CD4-positive, CD25-positive, alpha-beta regulatory T cell (primary cell): ENCODE measurements around the gene SCN3B. TPM values are rescaled to one million over a fixed set of nuclear protein-coding genes. Genes with fewer than 3 reads are reported as not detected.
A peak's percentile ranks its signal among the peaks of the same experiment; 100 is the strongest.

Experiments used
- ATAC-seq, 2 donors: fragments of 150-1000 bp; cut with Tn5 transposase; one replicate each; pipeline ENCODE4 v1.10.0; 2021; ENCODE audit warnings: low read depth in 2 of 2, moderate number of reproducible peaks in 2 of 2, moderate library complexity in 1 of 2
- DNase-seq, 3 donors: peaks; one replicate each; pipeline versions ENCODE4 v3.0.0 to v3.0.0-alpha.2; 2012 to 2022; ENCODE audit warnings: mixed read lengths in 1 of 3
- H3K27ac ChIP-seq: one replicate; pipeline ENCODE4 v1.7.0; 2013; ENCODE audit warnings: mild to moderate bottlenecking, low read length; ENCODE audit not compliant: insufficient read depth, poor library complexity, severe bottlenecking
- H3K27me3 ChIP-seq: one replicate; pipeline ENCODE4 v1.7.0; 2013; ENCODE audit warnings: low read length; ENCODE audit not compliant: control insufficient read depth, insufficient read depth
- H3K36me3 ChIP-seq: one replicate; pipeline ENCODE4 v1.7.0; 2013; ENCODE audit warnings: mild to moderate bottlenecking, low read length, moderate library complexity; ENCODE audit not compliant: control insufficient read depth, insufficient read depth
- H3K4me1 ChIP-seq: 2 replicates; pipeline ENCODE4 v1.7.0; 2013; ENCODE audit warnings: mild to moderate bottlenecking, low read length; ENCODE audit not compliant: insufficient read depth, control insufficient read depth, poor library complexity, severe bottlenecking
- H3K4me3 ChIP-seq: one replicate; pipeline ENCODE4 v1.7.0; 2013; ENCODE audit warnings: low read depth, mild to moderate bottlenecking, low read length, moderate library complexity
- H3K9me3 ChIP-seq, 2 experiments: 1 replicate in 1 of 2; 2 replicates in 1 of 2; pipeline ENCODE4 v1.7.0; 2013; ENCODE audit warnings: low read length in 2 of 2, mild to moderate bottlenecking in 1 of 2, moderate library complexity in 1 of 2; ENCODE audit not compliant: control insufficient read depth in 2 of 2
- H3K27ac Mint-ChIP-seq, 3 donors: one replicate each; pipeline ENCODE4 v1.8.0; 2020 to 2022; ENCODE audit warnings: mild to moderate bottlenecking in 3 of 3, mixed read lengths in 3 of 3, moderate library complexity in 2 of 3
- H3K27me3 Mint-ChIP-seq: one replicate; pipeline ENCODE4 v1.8.0; 2022; ENCODE audit warnings: mild to moderate bottlenecking, mixed read lengths
- H3K36me3 Mint-ChIP-seq: one replicate; pipeline ENCODE4 v1.8.0; 2020; ENCODE audit warnings: mixed read lengths
- H3K4me1 Mint-ChIP-seq, 4 donors: one replicate each; pipeline ENCODE4 v1.8.0; 2020 to 2022; ENCODE audit warnings: mixed read lengths in 4 of 4, mild to moderate bottlenecking in 1 of 4
- H3K4me3 Mint-ChIP-seq, 4 donors: one replicate each; pipeline ENCODE4 v1.8.0; 2020 to 2022; ENCODE audit warnings: mild to moderate bottlenecking in 4 of 4, mixed read lengths in 4 of 4, moderate library complexity in 3 of 4
- H3K9me3 Mint-ChIP-seq, 7 donors: one replicate each; pipeline ENCODE4 v1.8.0; 2020 to 2022; ENCODE audit warnings: mixed read lengths in 7 of 7, mild to moderate bottlenecking in 3 of 7, moderate library complexity in 2 of 7
- polyA plus RNA-seq, 4 donors: library from polyadenylated mRNA; unstranded; fragments of 300-500 nt; fragmentation: Illumina TruSeq; gene quantifications; one replicate each; pipeline ENCODE4 v1.2.3, GENCODE V29; 2021
- total RNA-seq: library from RNA; stranded (reverse); gene quantifications from one replicate; pipeline ENCODE4 v1.2.3, GENCODE V29; 2022

The SCN3B gene, protein sequence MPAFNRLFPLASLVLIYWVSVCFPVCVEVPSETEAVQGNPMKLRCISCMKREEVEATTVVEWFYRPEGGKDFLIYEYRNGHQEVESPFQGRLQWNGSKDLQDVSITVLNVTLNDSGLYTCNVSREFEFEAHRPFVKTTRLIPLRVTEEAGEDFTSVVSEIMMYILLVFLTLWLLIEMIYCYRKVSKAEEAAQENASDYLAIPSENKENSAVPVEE
- not detected for total RNA-seq
- polyA plus RNA-seq: under 1 TPM in 1 of 4 donors, not detected in 3; 0.05 TPM

DNA sequence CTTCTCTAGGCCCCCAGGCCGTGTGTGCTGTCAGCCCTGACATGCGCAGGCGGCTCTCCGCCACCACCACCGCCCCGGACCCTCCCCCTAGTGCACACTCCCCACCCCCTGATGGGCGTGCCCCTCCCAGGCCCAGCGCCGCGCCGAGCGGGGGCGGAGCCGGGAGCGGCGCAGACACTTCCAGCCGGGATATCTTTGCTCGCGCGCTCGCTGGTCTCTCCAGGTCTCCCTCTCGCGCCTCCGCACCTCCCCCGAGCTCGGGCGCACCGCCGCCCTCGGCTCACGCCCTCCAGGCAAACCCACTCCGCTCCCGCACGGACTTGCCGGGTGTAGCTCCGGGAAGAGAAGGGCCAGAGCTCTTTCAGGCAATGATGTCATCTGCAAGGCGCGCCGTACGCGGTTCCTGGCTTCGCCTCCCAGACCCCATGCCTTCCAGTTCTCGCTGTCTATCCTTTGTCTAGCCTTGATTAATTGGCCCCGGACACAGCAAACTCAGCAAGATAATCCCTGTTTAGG, at the start of gene SCN3B:
TSS of gene SCN3B (minus strand) at position 59 of the 516 bp plus-strand sequence. CDS start 823 bp downstream, outside the sequence.
- DNase-seq (peak in 1 of 3 donors; percentile 10), ATAC-seq (no peak)
- Mint-ChIP-seq H3K27me3 (peaks cover 71% of the 10 kb centered on the region), H3K36me3 (peaks cover 6% of the 10 kb centered on the region), H3K4me1 (peaks cover 10 to 27% (median 13%) of the 10 kb centered on the region in 4 donors), H3K4me3 (peak within 1 kb of the TSS; percentile 32 to 83 (median 72)), H3K9me3 (peaks cover 3 to 16% (median 9%) of the 10 kb centered on the region in 7 donors), H3K27ac (no peak within 1 kb of the TSS)
- H3K36me3 ChIP-seq: no peaks in the 10 kb centered on the region
- H3K27ac ChIP-seq: no peak within 1 kb of the TSS
- H3K4me3 ChIP-seq: no peak within 1 kb of the TSS
- no peaks in the 10 kb centered on the region for H3K9me3 ChIP-seq
- peaks cover 14% of the 10 kb centered on the region for H3K4me1 ChIP-seq
- H3K27me3 ChIP-seq: peaks cover 20% of the 10 kb centered on the region

GRCh38 chr11:123702696-123703095, 48.3 kb upstream of the SCN3B start:
- Histone ChIP-seq H3K9me3 (no peaks in the 10 kb centered on the region), H3K36me3 (no peaks in the 10 kb centered on the region), H3K4me3 (no peak overlapping the region), H3K27ac (no peak overlapping the region), H3K4me1 (no peaks in the 10 kb centered on the region), H3K27me3 (peaks cover 4% of the 10 kb centered on the region)
- Mint-ChIP-seq H3K27me3 (peaks cover 26% of the 10 kb centered on the region), H3K4me1 (peaks cover 0 to 3% (median 0%) of the 10 kb centered on the region in 4 donors), H3K4me3 (no peak overlapping the region), H3K27ac (no peak overlapping the region), H3K9me3 (peaks cover 0 to 2% (median 0%) of the 10 kb centered on the region in 7 donors), H3K36me3 (no peaks in the 10 kb centered on the region)
- no peak for DNase-seq
- no peak for ATAC-seq

- H3K9me3 Mint-ChIP-seq: peaks cover 0 to 2% (median 0%) of the 10 kb centered on the region in 7 donors
- no peak overlapping the region for H3K4me3 ChIP-seq
- no peak overlapping the region for H3K4me3 Mint-ChIP-seq
- no peak overlapping the region for H3K27ac ChIP-seq
- no peaks in the 10 kb centered on the region for H3K36me3 Mint-ChIP-seq
- H3K9me3 ChIP-seq: no peaks in the 10 kb centered on the region
- H3K27ac Mint-ChIP-seq: no peak overlapping the region
- no peaks in the 10 kb centered on the region for H3K36me3 ChIP-seq
- H3K4me1 Mint-ChIP-seq: no peaks in the 10 kb centered on the region
- H3K4me1 ChIP-seq: no peaks in the 10 kb centered on the region
- DNase-seq: no peak
- peaks cover 24% of the 10 kb centered on the region for H3K27me3 Mint-ChIP-seq
- H3K27me3 ChIP-seq: peaks cover 4% of the 10 kb centered on the region
- ATAC-seq: no peak
Measured at GRCh38 chr11:123702139-123702538, 47.7 kb upstream of the SCN3B start.

GRCh38 chr11:123700772-123701171, 46.3 kb upstream of the SCN3B start:
- no peaks in the 10 kb centered on the region for H3K4me1 Mint-ChIP-seq
- H3K9me3 Mint-ChIP-seq: peaks cover 0 to 2% (median 0%) of the 10 kb centered on the region in 7 donors
- no peaks in the 10 kb centered on the region for H3K4me1 ChIP-seq
- peaks cover 4% of the 10 kb centered on the region for H3K27me3 ChIP-seq
- H3K36me3 Mint-ChIP-seq: no peaks in the 10 kb centered on the region
- H3K27ac Mint-ChIP-seq: no peak overlapping the region
- no peaks in the 10 kb centered on the region for H3K36me3 ChIP-seq
- no peak for DNase-seq
- H3K9me3 ChIP-seq: no peaks in the 10 kb centered on the region
- H3K4me3 ChIP-seq: no peak overlapping the region
- H3K27ac ChIP-seq: no peak overlapping the region
- no peak for ATAC-seq
- H3K4me3 Mint-ChIP-seq: no peak overlapping the region
- H3K27me3 Mint-ChIP-seq: peaks cover 26% of the 10 kb centered on the region

GRCh38 chr11:123698546-123699127, 44.2 kb upstream of the SCN3B start:
- ATAC-seq: no peak
- Mint-ChIP-seq H3K27me3 (peaks cover 23% of the 10 kb centered on the region), H3K9me3 (peaks cover 0 to 1% (median 0%) of the 10 kb centered on the region in 7 donors), H3K36me3 (no peaks in the 10 kb centered on the region), H3K4me1 (no peaks in the 10 kb centered on the region), H3K27ac (no peak overlapping the region), H3K4me3 (no peak overlapping the region)
- no peak overlapping the region for H3K4me3 ChIP-seq
- no peak for DNase-seq
- H3K4me1 ChIP-seq: no peaks in the 10 kb centered on the region
- no peaks in the 10 kb centered on the region for H3K9me3 ChIP-seq
- no peaks in the 10 kb centered on the region for H3K36me3 ChIP-seq
- H3K27ac ChIP-seq: no peak overlapping the region
- H3K27me3 ChIP-seq: peaks cover 5% of the 10 kb centered on the region

- H3K27ac ChIP-seq: no peak overlapping the region
- no peaks in the 10 kb centered on the region for H3K4me1 ChIP-seq
- ATAC-seq (no peak), DNase-seq (no peak)
- no peaks in the 10 kb centered on the region for H3K36me3 ChIP-seq
- H3K27ac Mint-ChIP-seq: no peak overlapping the region
- H3K4me3 Mint-ChIP-seq: no peak overlapping the region
- no peaks in the 10 kb centered on the region for H3K36me3 Mint-ChIP-seq
- no peaks in the 10 kb centered on the region for H3K4me1 Mint-ChIP-seq
- H3K9me3 ChIP-seq: no peaks in the 10 kb centered on the region
- H3K9me3 Mint-ChIP-seq: peaks cover 0 to 1% (median 0%) of the 10 kb centered on the region in 7 donors
- peaks cover 17% of the 10 kb centered on the region for H3K27me3 Mint-ChIP-seq
- no peak overlapping the region for H3K4me3 ChIP-seq
- H3K27me3 ChIP-seq: peaks cover 7% of the 10 kb centered on the region
Measured at GRCh38 chr11:123696183-123696582, 41.8 kb upstream of the SCN3B start.

DNA sequence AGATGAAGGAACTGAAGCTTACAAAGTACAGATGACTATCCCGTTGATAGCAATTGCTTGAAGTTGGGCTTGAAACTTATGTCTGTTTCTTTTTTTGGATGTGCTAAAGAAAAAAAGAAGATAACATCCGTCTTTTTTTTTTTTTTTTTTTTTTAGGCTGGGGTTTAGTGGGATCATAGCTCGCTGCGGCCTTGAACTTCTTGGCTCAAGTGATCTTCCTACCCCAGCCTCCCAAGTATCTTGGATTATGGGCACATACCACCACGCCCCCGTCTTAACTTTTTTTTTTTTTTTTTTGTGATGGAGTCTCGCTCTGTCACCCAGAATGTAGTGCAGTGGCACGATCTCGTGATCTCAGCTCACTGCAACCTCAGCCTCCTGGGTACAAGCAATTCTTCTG, 40.8 kb upstream of the SCN3B start:
- Mint-ChIP-seq H3K27me3 (peaks cover 17% of the 10 kb centered on the region), H3K36me3 (no peaks in the 10 kb centered on the region), H3K9me3 (peaks cover 0 to 4% (median 0%) of the 10 kb centered on the region in 7 donors), H3K4me3 (no peak overlapping the region), H3K4me1 (no peaks in the 10 kb centered on the region), H3K27ac (no peak overlapping the region)
- H3K27ac ChIP-seq: no peak overlapping the region
- H3K27me3 ChIP-seq: peaks cover 7% of the 10 kb centered on the region
- no peaks in the 10 kb centered on the region for H3K36me3 ChIP-seq
- H3K9me3 ChIP-seq: no peaks in the 10 kb centered on the region
- no peak for ATAC-seq
- H3K4me3 ChIP-seq: no peak overlapping the region
- no peak for DNase-seq
- H3K4me1 ChIP-seq: no peaks in the 10 kb centered on the region
